ENCODE results near the gene PLEK2. TPM values are rescaled to one million over a fixed set of nuclear protein-coding genes. Genes with fewer than 3 reads are reported as not detected.

PLEK2 gene
- 0.53 TPM for total RNA-seq

- H3K27me3 ChIP-seq, result peaks cover 3% of the 10 kb centered on the region
- intact Hi-C loops (cut with DNase I), result no loop called here
- peak within 1 kb of the TSS; percentile 46 to 51 for H3K4me3 ChIP-seq
- no peaks in the 10 kb centered on the region for H3K9me3 ChIP-seq
- H3K4me1 ChIP-seq, result no peaks in the 10 kb centered on the region
- peak in 1 of 2 donors; percentile 68 for DNase-seq (ENCODE audit: low spot score in 2 of 2)
- no peaks in the 10 kb centered on the region for H3K36me3 ChIP-seq
- no peak within 1 kb of the TSS for H3K27ac ChIP-seq
- TF ChIP-seq CTCF (IDR thresholded peaks at IDR 0.05), result no peak
These were observed at the start of gene PLEK2 for GRCh38 chr14:67411820-67412421. Gene PLEK2, minus strand, starts transcription at chr14:67412165. Its CDS starts 106 bp downstream, at chr14:67412059.

GRCh38 chr14:67461341-67461985 is 49.5 kb upstream of the PLEK2 start:
- H3K27ac ChIP-seq, result no peak overlapping the region
- no peak for TF ChIP-seq CTCF (IDR thresholded peaks at IDR 0.05)
- H3K27me3 ChIP-seq, result no peaks in the 10 kb centered on the region
- DNase-seq (ENCODE audit: low spot score in 2 of 2), result no peak
- H3K4me1 ChIP-seq, result no peaks in the 10 kb centered on the region
- intact Hi-C loops (cut with DNase I), result no loop called here
- H3K9me3 ChIP-seq, result no peaks in the 10 kb centered on the region
- no peaks in the 10 kb centered on the region for H3K36me3 ChIP-seq
- H3K4me3 ChIP-seq, result no peak overlapping the region

- Histone ChIP-seq H3K27me3 (no peaks in the 10 kb centered on the region), H3K9me3 (no peaks in the 10 kb centered on the region), H3K36me3 (no peaks in the 10 kb centered on the region), H3K4me1 (no peaks in the 10 kb centered on the region), H3K4me3 (no peak overlapping the region), H3K27ac (no peak overlapping the region)
- intact Hi-C loops (cut with DNase I), result no loop called here
- DNase-seq (ENCODE audit: low spot score in 2 of 2), result no peak
- no peak for TF ChIP-seq CTCF (IDR thresholded peaks at IDR 0.05)
These were observed 47.4 kb upstream of the PLEK2 start for GRCh38 chr14:67459336-67459735.

- Histone ChIP-seq H3K9me3 (no peaks in the 10 kb centered on the region), H3K4me3 (no peak overlapping the region), H3K27ac (no peak overlapping the region), H3K4me1 (no peaks in the 10 kb centered on the region), H3K27me3 (no peaks in the 10 kb centered on the region), H3K36me3 (no peaks in the 10 kb centered on the region)
- intact Hi-C loops (cut with DNase I), result no loop called here
- no peak for DNase-seq (ENCODE audit: low spot score in 2 of 2)
- TF ChIP-seq CTCF (IDR thresholded peaks at IDR 0.05), result no peak
These were observed 45.8 kb upstream of the PLEK2 start for GRCh38 chr14:67457782-67458181.

GRCh38 chr14:67456732-67457131 is 44.8 kb upstream of the PLEK2 start:
- no peak for TF ChIP-seq CTCF (IDR thresholded peaks at IDR 0.05)
- no peak overlapping the region for H3K27ac ChIP-seq
- H3K4me1 ChIP-seq, result no peaks in the 10 kb centered on the region
- H3K9me3 ChIP-seq, result no peaks in the 10 kb centered on the region
- DNase-seq (ENCODE audit: low spot score in 2 of 2), result no peak
- no peaks in the 10 kb centered on the region for H3K27me3 ChIP-seq
- H3K36me3 ChIP-seq, result no peaks in the 10 kb centered on the region
- H3K4me3 ChIP-seq, result no peak overlapping the region
- intact Hi-C loops (cut with DNase I), result no loop called here
